GM18909 (cell line): Measurements from ENCODE around the gene DUS1L.

ENCODE experiments used
- ATAC-seq: cut with Tn5 transposase; IDR thresholded peaks from one replicate; pipeline ENCODE4 v1.9.1; 2021; ENCODE audit warnings: mild to moderate bottlenecking; ENCODE audit not compliant: unreplicated experiment, poor library complexity

DUS1L gene

DNA sequence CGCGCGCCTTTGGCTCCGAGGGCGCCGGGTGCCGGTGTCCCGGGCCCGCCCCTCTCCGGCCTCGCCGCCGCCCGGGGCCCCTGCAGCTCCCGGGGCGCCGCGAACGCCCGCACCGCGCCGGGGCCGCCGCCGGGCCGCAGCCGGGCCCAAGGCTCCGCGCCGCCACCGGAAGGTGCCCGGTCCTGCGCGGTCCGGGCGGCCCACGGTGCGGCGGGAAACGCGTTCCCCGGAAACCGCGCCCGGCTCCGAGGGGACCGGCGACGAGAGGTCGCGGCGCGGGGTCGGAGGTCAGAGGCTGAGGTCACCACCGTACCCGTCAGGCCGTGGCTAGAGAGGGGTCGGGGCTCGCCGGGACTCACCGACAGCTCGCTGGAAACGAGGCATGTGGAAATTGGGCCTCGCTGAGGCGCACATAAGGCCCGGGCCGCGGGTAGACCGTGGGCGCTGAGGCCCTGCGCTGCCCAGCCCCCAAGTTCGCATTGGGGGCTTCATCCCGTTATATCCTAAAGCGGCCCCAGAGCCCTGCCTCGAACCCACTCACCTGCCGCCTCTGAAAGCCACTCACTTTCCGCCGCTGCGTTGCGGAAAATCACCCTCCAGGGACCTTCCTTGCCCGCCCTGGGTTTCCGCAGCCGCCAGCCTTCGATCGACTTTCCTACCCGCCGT lies at the start of gene DUS1L:
DUS1L (minus strand) TSS at position 167 of the 666 bp plus-strand sequence. CDS start 745 bp downstream, outside the sequence.
- ATAC-seq = peak; percentile 80

DNA sequence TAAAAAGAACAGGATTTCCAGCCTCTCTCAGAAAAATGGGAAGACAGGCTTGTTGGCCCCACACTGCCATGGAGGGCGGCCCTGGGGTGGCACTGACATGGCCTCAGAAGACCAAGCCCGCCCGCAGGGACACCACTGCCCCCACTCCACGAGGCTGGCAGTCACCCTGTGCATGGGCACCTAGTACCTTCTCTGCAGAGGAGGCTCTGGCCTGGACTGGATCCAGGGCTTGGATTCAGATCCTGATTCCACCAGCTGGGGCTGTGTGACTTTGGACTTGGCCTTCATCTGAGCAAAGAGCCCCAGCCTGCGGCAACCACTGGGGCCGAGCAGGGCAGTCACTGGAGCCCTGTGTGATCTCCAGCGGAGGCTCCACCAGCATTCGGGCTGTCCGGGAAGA lies 49.3 kb upstream of the DUS1L start:
- no peak for ATAC-seq

DNA sequence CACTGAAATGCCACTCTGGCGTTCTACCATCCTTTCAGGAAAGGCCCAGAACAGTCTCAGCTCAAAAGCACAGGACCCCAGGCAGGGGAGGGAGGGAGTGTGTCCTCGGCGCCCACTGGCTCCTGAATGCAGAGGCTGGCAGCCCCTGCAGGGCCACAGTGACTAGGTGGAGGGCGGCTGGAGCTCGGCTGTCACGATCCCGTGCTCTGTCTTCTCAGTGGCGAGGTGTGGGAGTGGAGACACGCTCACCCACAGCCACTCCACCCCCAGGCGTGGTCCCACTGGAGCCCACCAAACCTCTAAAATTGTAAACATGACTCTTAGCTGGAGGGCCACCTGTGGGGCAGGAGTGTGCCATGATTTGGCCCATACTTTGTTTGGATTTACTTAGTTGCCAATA lies 48.8 kb upstream of the DUS1L start:
- no peak for ATAC-seq

DNA sequence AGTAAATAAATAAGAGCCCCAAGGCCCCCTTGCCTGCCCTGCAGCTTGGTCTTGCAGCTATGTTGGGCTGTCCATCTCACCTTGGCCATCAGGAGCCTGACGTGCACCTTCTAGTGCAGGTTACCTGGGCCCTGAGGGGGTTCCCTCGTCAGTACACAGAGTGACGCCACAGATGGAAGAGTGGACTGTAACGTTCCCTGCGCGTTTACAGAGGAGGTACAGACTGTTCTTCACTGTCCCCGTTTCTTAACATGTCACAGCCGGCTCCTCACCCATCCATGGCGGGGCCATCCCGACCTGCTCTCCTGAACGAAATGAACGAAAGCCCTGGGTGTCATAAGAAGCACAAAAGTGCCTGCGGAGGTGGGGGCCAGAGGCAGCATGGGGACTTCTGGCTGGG lies 48.3 kb upstream of the DUS1L start:
- ATAC-seq = no peak

DNA sequence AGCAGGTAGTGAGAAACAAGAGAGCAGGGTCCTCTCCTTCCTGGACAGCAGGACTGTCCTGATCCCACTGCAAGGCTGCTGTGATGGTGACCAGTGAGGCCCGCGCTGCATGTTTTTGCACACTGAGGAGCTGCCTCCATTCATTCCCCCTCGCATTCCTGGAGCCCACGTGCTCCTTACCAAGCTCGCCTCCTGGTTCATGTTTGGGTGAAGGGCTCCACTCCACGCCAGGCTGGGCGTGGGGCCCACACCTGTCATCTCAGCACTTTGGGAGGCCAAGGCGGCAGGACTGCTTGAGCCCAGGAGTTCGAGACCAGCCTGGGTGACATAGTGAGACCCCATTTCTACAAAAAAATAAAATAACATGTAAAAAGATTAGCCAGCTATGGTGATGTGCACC lies 47.8 kb upstream of the DUS1L start:
- no peak for ATAC-seq

DNA sequence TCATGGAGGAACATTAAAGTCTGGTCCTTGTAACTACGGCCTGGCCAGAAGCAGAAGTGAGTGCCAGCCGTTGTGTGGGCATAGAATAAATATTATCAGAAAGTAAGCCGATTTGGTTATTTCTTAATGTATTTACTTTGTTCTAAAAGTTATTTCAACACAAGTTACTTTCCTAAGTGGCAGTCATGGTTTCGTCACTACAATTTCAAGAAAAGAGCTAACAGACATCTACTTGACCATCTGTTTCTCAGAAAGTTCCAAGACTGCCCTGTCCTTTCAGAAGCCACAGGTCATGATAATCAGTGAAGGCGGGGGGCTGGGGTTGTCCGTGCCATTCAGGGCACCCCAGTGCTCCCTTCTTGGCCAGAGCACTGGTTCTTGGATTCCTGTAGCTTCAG lies 47.3 kb upstream of the DUS1L start:
- no peak for ATAC-seq

DNA sequence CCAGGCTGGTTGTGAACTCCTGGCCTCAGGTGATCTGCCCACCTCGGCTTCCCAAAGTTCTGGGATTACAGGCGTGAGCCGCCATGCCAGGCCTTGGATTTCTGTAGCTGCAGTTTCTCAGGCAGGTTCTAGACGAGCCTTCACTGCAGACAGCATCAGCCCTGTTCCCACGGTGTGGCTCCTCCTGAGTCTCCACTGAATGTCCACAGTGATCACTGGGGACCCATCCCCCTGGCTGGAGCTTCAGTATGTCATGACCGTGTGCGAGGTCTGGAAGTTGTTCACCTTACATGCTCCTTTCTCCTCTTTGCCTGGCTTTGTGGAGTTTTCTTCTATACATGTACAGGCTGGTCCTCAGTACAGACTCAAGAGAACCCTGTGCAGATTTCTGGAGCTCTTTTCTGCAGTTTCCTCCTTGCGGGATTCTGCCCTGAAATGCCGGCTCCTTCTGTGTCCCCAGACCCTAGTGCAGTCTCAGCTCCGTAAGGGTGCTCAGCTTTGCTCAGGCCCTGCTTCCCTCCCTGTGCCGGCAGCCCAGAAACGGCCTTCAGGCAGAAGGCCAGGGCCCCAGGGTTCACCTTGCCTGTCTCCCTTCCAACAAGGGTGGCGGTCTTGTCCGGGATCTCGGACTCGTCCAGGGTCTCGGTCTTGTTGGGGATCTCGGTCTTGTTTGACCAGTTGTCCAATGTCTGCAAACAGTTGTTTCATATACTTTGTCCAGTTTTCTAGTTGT lies 46.7 kb upstream of the DUS1L start:
- no peak for ATAC-seq

DNA sequence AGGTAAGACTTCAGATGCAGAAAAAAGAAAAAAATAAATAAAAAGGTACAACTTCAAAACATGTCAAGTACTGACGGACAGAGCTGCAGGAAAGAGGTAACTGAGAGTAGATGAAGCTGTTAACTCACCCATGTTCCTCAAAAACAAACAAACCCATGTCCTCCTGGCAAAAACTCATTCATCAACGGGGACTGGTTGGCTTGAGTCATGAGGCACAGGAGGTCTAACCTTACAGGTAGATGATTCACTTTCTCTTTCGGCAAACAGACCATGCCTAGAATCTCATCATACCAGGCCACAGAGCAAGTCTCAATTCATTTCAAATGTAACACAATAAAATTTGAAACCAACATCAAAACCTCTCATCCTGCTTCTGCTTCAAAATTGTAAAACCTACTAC lies 44.7 kb upstream of the DUS1L start:
- no peak for ATAC-seq

DNA sequence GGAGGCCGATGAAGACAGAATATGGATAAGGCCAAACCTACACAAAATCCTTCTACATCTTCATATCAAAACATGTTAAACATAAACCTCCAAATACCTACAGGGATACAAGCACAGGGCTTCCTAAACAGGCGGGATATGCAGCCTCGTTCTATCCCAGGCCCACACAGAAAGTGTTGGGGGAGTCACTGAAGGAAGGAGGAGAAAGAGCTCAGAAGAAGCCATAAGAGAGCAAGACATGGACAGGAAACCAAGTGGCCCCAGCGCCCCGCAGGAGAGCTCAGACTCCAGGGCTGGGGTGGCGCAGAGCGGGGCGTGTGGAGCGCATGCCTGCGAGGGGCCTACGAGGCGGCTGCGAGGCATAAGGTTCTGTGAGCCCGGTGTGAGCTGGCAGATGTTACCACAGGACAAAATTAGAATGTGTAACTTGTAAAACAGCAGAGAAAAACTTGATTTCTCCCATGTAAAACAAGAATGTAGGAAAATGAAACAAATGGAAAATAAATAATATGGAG lies 43.4 kb upstream of the DUS1L start:
- ATAC-seq = no peak

DNA sequence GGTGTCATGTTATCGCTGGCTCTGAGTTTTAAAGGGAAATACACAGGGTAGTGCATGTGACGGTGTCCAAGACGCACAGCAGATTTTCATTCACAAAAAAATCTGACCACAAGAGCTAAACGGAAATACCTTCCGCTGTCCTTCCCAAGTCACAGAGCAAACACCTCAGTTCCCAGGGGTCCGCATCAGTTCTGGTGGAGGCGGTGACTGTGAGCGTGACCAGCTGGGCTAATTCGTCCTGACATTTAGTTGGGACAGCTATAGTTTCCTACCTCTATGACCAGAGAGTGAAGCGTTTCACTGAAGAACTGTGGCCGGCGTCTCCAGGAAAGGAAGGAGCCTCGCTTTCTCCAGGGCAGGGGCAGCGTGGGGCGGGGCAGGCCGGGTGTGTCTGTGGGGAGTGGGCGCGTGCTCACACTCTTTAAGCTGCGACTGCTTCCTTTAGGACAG lies 42.9 kb upstream of the DUS1L start:
- ATAC-seq = no peak

DNA sequence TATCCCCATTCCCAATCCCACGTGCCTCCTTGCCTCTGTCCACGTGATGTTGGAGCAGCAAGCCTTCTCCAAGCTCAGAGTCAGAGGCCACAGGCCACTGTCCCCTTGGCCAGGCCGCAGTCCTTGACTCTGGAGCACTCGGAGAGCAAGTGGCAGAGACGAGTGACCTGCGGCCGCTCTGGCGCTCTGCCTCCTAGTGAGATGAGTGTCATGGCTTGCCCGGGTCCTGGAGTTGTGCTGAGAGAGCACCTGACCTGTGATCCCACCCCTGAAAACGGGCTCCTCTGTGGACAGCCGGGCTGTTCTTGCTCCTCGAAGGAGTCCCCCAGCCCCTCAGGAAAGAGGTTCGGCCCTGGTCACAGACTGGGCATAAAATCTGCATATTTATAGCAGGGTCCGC lies 42.4 kb upstream of the DUS1L start:
- no peak for ATAC-seq

DNA sequence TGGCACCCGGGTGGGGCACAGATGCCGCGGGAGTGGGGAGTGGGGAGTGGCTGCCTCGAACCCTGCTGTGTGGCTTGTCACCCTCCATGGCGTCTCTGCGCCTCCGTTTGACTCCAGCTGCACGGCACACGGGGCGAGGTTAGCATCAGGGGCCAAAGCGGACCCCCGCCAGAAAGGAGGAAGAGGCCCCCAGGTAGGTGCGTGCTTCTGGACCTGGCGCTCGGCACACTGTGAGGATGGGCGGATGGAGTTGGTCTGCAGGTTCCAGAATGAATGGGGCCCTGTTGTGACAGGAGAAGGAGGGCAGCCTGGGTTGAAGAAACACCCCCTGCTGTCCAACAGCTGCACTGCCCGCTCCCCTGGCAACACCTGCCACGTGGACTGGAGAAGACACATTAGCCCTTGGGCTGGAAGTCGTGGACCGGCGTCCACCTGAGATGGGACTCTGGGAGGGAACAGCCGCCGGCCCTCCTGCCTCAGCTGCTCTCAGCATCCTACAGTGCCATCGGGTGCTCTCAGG lies 41.8 kb upstream of the DUS1L start:
- no peak for ATAC-seq

DNA sequence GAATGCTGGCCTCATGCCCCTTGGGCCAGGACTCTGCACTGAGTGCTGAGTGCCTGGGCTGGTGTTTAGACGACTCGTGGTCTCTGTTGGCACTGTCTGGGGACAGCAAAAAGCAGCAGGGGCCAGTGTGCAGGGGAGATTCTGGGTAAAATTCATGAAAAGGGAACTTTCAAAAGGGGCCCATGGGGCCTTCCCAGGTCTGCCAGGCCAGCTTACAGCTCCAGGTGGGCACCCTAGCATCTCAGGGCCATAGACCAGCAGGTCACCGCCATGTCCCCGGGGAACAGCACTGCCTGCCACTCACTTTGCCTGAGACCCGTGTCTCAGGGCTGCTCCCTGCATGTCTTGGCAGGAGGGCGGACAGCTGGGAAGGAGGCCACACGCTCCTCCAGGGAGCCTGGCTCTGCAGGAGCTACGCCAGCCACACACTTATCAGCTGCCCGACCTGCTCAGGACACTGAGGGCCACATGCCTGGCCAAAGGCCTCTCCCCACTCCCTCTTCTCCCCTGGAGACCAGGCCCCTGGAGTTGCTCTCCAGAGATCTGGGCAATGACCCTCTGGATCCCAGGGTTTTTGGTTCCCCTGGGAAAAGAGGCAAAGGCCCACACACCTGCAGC lies 41.2 kb upstream of the DUS1L start:
- peak; percentile 16 for ATAC-seq

DNA sequence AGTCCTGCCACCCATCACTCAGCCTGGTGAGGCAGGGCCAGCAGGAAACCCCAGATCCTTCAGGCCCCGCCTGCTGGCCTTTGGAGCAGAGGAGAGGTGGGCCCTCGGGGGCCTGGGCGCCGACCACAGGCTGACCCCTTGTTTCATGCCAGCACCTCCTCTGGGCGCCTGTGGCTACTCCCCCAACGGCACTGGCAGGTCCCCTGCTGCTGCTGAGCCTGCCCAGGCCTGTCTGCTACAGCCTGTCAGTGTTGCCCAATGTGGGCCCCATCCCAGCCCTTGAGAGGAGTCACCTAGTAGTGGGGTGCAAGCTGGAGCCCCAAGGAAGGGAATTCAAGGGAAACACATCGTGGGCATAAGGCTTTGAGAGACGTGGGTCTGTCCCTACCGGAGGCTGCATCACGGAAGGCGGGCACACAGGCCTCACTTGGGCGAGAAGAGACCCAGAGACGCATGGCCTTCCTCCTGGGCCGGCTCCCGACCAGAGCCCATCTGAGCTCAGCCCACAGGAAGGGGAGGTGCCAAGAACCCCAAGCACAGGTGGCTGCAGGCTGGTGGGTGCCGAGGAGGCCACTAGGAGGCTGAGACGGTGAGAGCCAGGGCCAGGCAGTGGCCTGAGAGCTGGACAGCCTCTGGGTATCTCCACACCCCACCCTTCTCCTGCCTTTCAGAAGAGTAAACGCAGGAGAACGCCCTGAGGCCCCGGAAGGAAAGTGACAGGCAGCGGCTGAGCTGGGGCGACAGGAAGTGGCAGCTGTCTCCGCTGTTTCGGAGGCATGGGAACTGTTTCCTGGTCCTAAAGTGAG lies 40.5 kb upstream of the DUS1L start:
- peak; percentile 75 for ATAC-seq

DNA sequence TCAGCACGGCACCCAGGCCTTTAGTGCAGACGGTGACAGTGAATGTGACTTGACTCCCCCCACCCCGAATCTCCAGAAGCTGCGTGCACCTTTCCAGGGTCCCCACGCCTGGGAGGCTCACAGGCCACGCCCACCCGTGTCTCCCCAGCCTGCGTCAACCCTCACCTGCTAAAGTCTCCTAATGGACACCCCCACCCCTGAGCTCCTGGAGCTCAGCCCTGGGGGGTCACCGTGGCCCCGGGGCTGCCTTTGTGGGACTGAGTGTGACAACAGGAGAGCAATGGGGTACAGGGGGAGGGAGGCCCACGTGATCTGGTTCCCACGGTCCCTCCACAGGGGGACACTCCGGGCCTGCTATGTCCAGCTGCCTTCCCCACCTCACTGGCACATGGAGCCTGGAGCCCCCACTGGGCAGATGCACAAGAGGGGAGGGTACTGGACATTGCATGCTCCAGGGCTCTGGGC lies 39.8 kb upstream of the DUS1L start:
- ATAC-seq = no peak

DNA sequence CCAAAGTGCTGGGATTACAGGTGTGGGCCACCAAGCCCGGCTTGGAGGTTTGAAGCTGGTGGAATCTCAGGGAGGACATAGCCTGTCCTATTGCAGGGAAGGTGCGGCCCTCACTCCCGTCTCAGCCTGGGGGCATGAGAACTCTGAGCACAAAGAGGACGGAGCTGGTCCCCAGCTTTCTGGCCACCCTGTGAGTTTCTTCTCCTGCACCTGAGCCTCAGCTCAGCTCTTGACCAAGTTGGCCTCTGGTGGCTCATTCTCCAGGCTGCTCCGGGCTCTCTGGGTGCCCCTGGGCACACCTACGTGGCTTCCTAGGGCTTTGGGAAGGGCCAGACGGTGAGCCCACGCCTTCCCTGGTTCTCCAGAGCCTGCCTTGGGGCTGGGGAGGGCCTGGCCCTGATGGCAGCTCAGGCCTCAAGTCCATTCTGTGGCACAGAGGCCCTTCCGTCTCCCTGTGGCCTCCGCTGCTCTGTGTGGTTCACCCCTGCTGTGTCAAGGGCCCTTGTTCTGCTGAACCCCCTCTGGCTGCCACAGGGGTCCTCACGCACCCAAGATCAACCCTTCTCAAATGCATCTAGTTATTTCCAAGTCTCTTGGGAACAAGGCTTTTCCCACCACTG lies 39.3 kb upstream of the DUS1L start:
- ATAC-seq = no peak

DNA sequence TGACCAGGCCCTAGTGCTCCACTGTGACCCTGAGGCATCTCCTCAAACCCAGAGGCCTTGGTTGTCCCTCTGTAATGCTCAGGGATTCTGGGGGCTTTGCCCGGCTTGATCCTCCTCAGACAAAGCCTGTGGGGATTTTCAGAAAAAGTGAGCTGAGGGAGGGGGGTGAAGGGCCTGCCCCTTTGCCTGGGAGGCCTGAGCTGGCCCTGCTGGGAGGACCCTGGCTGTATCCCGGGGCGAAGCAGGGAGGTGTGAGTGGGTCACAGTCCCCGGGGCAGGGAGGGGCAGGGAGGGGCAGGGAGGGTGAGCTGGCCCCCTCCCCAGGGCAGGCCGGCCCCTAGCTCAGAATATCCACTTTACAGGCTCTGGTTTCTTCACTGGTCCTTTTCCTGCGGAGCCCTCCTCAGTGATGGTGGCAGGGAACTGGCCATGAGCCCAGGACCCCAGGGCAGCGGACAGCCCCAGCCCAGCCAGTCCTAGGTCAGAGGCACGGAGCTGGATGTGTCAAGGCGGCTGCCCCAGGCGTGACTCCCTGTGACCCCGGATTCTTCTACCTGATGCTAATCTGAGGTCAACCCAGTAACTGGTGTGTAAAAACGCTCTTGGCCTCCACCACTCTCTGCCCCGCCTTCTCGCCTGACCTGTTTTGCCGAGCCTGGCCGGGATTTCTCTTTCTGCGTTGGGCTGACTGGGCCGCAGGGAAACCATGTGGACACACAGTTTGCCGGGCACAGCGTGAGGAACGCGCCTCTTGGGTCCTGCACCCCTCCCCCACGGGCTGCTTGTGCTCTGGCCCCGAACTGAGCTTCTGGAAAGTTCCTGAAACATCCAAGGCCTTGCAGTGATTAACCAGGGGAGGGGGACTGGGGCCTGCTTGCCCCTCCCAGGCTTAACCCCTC lies 38.2 kb upstream of the DUS1L start:
- no peak for ATAC-seq

DNA sequence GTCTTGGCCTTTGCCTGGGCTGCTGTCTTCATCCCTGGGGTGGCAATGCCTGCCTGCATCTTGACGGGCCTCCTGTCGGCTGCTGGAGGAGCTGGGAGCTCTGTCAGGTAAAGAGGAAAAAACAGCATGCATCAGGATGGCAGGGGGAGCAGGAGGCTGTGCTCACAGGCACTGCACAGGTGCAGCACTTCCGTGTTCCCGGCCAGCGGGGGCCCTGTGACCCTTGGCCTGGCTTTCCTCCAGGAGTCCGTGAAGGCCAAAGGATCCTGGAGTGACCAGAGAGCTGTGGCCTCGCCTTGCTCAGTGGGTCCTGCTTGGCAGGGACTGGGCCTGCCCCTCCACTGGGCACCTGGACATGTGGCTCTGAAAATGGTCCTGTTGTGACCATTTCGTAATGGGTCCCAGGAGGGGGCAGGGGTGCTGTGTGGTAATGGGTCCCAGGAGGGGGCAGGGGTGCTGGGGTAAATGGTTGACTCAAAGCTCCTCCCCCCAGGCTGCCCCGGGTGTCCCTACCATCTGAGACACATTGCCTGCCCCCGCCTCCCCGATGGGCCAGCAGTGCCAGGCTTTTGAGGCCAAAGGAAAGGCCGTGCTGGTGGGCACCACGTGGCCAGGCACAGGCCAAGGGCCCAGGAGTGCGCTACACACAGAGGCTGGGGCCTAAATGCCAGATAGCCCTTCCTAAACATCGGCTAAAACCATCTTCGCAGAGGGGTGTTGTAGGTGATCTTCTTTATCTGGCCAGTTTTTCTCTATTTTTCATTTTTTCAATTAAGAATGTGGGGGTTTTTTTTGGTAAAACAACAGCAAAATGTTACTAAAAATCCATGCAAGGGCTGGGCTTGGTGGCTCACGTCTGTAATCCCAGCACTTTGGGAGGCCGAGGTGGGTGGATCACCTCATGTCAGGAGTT lies 36.4 kb upstream of the DUS1L start:
- no peak for ATAC-seq
